GM19351 (cell line): ENCODE data around the gene FRMD3.

Experiments
- ATAC-seq: cut with Tn5 transposase; IDR thresholded peaks from one replicate; pipeline ENCODE4 v1.9.1; 2021; ENCODE audit warnings: mild to moderate bottlenecking, moderate library complexity; ENCODE audit not compliant: unreplicated experiment

Gene FRMD3

DNA sequence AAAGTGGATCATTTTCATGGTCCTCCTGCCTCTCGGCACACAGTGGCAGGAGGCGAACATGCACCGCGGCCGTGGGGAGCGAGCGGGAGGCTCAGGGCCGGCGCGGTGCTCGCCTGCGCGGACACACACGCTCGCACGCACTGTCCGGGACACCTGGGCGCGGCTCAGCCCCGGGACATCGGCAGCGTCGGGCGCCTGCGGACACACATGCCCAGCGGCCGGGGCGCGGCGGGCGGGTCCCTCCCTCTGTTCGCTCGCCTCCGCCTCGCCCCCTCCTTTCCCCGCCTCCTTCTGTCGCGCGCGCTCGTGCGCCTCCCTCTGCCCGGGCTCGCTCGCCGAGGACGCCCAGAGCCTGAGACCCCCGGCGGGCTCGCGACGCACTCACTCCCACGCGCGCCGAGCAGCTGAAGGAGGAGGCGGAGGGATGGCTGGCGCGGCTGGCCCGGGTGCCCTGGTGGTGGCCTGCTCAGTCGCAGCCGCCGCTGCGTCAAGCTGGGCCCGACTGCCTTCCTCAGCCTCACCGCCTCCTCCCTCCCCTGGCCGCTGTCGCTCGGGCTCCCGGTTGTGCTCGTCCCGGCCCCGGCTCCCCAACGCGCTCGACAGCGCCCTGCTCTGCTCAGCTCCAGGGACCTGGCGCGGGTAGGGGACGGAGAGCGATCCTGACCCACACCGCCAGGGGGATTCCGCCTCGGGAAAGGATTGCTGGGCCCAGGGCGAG is at the start of gene FRMD3:
Gene FRMD3 (minus strand): TSS at position 230 of the 718 bp plus-strand sequence. CDS start 170 bp downstream, at position 60.
- peak; percentile 79 for ATAC-seq

DNA sequence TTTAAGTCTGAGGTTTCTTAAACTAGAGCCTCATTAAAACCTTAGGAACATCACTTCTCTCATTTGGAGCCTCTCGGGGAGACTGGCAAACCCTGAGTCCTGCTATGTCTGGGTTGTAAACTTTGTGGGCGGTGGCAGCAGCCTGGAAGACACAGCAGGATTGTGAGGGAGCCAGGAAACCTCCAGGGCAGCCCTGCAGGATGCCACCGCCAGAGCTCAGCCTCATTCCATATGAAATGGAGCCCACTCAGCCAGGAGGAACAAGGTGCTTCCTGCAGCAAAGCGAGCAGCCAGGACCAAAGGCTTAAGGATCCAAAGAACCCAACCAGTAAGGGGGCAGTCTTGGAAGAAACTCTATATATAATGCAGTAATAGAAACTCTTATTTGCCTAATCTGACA is 46.8 kb upstream of the FRMD3 start:
- no peak for ATAC-seq

DNA sequence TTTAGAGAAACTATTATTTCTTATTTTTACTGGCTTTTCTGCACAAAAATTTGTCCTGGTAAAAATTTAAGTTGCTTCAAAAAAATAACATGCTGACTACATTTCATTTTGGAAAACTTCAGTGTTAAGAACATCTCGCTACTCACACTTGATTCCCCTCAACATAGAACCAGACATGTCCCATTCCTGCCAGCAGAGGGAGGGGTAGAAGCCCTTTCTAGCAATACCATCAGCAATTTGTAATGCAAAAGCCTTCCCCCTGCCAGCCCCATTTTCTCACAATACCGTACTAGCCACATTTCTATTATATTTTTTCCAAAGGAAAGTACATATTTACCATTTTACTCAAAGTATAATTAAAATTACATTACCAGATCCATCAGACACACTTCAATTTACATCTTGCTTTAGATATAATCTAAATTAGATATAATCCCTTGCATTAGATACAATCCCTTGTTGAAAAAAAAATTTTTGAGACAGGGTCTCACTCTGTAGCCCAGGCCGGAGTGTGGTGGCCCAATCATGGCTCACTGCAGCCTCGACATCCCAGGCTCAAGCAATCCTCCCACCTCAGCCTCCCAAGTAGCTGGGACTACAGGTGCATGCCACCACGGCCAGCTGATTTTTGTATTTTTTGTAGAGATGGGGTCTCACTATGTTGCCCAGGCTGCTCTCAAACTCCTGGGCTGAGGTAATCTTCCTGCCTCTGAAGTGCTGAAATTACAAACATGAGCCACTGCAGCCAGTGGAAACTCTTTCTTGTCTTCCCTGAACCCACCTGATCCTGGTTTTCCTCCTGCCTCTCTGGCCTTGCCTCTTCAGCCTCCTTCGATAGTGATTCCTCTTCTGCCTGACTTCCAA is 45.2 kb upstream of the FRMD3 start:
- ATAC-seq: peak; percentile 88

DNA sequence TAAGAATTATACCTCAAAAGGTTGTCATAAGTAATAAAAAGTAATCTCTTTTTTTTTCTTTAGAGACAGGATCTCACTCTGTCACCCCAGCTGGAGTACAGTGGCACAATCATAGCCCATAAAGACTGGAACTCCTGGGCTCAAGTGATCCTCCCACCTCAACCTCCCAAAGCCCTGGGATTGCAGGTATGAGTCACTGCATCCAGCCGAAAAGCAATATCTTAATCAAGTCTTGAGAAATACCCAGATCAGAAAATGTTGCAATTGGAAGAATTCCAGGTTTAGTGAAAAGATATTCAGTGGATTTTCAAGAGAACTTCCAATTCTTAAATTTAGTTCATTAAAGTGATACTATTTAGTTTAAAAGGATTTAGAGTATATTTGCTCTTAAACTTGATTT is 43.8 kb upstream of the FRMD3 start:
- no peak for ATAC-seq

DNA sequence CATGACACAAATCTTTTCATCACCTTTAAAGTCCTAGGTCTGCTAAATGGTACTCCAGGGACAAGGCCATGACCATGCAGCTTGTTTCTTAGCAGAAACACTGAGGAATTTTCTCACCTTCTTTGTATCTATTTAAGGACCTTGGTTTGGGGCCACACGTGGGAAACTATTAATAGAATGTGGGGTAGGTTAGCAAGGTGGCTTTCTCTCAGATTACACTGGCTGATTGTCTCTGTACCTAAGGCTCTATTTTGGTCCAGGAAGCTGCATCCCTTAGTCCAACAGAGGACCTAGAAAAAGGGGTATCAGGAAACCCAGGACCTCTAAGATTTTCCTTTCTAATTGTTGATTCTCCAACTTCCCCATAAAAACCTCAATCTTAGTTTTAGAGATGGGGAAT is 36.3 kb upstream of the FRMD3 start:
- ATAC-seq: no peak

DNA sequence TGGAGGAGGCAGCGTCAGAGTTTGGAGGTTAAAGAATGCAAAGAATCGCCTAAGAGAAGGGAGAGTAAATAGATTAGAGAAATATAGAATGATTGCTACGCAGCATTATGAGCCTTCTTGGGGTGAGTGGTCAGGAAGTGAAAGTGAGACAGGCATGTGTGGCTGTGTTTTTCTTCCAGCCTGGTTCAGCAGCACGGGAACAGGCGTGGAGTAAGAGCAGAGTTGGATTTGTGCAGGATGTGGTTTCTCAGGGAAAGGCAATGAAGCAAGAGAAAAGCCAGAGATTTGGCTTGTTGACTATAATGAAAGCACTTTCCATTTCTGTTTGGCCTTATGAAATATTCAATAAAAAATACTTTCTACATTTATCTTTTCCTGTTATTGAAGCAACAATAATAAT is 34.3 kb upstream of the FRMD3 start:
- no peak for ATAC-seq

DNA sequence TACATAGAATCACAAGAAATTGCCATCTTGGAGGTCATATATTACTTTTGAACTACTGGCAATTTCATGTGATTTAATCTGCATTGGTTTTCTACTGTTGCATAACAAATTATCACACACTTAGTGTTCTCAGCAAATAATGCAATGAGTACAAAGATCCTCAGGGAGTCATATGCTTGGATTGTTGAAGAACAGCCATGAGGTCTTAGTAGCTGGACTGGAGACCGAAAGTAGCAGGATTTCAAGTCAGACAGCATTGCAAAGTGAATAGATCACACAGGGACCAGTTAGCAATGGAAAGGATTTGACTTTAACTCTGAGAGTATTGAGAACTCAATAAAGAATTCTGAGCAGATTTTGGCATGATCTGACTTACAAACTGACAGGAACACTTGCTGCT is 32.2 kb upstream of the FRMD3 start:
- no peak for ATAC-seq

DNA sequence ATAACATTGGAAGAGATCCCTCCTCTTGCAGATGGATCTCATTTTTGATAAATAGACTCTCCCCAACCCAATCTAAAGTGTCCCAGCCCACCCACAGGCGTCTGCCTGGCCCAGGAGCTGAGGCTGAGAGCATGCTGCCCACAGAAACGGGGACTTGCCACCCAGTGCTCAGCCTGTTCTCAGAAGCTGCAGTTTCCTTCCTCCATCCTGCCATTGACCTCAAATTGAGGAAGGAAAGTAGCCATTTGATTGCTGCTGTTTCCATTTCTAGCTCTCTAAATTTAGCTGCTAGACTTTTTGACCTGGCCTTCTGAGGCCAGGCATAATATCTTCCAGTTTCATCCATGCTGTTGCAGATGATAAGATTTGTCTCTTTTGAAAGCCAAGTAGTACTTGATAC is 31.1 kb upstream of the FRMD3 start:
- peak; percentile 44 for ATAC-seq

DNA sequence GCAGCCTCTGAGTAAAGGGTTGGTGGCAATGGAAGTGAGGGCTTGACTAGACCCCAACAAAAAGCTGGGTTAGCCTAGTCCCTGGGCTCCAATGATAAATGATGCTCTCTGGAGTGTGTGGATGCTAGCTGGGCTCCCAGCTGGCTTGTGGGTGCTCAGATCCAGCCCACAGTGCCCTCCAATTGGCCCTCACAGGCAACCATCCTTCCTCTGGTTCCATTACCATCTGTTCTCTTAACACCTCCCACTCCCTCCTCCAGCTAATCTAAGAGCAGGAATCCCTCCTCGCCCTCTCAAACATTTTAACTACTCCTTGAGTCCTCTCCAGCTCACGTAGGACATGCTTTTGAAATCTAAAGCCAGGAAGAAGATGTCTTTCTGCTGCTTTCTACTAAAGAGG is 25.2 kb upstream of the FRMD3 start:
- no peak for ATAC-seq

DNA sequence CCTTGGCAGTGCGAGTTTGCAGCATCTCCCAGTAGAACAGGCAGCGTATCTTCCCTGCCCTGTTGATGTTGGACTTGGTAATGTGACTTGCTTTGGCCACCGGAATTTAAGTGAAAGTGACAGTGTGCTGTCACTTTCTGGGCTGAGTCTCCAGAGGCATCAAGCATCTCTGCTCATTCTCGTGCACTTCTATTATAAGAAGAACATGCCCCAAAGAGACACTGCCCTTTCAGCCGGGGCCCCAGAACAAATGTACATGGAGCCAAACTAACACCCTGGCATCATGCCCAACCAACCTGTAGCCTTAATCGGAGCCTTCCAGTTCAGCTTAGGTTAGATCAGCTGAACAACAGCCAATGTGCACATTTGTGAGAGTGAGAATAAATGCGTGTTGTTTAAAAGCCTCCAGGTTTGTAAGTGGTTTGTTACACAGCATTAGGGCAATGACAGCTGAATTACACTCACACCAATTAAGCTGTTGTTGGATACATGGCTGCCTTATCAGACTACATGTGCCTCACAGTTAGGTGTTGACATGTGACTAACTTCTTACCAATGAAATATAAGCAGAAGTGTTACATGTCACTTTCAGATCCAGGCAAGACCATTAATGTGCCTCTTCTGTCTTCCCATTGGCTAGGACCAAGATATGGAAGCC is 22.1 kb upstream of the FRMD3 start:
- ATAC-seq: no peak

DNA sequence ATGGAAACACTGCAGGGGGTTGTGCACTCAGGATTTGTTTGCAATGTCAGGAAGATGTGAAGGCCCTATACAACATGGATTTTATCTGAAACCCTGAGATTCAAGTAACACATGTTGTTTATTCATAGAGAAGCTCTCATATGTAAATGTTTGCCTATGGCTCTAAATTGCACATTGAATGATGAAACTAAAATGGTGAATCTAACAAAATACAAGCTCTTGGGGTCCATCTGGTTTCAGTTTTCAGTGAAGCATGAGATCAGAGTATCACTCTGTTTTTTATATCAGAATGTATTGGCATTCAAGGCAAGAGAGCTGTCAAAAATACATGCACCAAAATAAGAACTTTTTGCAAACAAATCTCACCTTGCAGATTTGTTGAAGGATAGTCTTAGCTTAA is 19.6 kb upstream of the FRMD3 start:
- ATAC-seq: no peak

DNA sequence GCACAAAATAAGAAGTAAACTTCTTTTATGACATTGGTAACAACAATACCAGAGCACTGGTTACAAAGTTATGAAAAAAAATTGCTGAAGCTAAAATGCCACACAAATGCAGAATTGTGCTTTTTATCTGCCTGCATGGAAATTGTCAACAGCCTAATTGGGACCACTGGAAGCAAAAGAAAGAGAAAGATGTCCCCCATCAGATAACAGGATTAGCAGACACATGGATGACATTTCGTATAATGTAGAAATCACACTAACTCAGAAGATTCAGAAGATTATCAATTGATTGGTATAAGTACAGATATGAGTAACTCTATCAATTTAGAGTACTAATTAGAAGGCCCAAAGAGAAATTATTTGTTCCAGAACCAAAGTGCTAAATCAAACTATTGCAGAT is 19.1 kb upstream of the FRMD3 start:
- ATAC-seq: no peak

DNA sequence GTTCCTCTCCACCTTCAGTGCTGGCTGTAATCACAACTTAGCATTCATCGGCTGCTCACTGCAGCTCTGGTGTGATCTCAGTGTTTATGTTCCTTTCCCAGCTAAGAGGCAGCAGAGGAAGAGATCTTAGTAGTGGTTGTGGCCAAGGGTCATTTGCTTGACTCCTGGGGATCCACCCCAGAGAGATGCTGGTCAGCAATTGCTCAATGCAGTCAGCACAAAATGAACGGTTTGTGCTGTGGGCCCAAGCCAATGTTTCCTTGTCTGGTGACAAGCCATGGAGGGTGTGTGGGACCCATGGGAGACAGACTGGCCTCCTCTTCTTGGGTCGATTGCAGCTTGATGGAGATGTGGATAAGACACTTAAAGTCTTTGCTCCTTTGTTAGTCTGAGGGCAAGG is 16.1 kb upstream of the FRMD3 start:
- no peak for ATAC-seq

DNA sequence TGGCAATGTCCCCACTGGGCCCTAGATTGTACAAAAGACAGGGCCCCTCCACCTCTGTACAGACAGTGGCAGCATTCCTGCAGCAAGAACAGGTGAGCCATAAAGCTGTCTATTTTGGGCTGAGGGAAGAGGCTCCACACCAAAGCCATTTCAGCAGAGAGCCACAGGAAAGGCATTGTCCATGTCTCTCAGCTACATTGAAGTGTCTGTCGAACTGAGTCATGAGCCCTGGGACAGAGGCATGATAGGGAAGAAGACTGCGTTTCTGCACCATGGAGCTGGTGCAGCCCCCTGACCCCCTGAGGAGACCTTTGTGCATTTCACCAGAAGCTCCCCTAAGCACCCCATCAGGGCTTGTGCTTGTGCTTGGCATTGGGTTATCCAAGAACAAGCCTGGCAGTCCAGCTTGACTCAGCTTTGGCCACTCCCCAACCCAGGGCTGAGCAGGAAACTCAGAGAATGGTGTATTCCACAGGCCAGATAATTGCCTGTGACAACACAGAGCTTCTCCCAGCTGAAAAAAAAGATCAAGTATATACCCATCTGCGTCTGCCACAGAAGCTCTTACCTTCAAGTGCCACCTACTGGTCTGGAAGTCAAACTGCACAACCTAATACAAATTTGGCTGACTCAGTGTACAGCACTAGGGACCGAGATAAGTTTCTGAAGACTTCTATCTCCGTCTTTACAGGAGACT is 5.9 kb upstream of the FRMD3 start:
- peak; percentile 97 for ATAC-seq

DNA sequence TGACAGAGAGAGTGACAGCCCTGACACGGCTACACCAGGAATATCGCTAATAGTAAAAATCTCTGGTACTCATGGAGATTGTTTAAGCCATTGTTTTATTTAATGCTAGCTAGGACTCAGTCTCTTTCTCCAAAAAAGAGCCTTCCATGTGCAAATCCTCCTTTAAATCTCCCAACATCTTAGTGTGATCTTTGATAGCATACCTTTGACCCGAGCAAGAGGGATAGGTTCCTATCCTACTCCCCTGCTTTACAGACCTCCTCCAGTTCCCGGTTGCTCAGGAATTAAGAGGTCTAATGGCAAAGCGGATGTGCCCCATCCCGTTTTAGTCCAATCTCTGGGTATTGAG is 663 bp upstream of the FRMD3 start:
- no peak for ATAC-seq

DNA sequence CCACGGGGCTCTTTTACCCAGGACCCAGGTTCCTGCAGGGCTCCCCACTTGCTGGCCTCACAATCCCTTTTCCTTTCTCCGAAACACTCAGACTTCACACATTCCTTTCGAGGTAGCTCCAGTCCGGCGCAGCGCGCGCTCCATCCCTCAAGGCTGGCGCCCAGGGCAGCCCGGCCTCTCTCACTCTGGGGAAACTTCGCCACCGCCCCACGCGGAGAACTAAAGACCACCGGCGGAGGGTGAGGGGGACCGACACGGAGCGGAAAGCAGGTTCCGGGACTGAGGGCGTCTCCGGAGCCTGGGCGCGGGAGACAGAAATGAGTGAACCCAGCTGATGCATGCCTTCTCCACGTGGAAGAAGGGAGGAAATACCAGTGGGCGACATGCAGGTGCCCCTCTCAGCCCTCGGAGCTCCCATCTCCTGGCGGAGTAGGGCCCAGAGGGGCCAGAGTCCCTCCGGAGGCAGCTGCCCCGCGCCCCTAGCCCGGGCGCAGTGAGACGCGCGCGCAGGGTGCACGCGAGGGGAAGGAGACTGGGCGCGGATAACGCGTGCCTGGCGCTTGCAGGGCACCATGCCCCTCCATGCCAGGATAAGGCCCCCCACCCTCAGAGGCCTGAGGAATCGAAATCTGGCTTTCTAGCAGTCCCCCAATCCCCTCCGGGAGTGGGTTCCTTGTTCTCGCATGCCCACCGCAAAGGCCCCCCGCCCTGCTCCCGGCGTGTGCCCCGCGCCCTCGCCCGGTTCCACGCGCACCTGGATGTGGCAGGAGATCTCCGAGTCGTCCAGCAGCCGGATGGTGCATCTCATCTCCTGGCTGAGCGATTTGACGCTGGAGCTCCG is 650 bp downstream of the FRMD3 start:
- no peak for ATAC-seq

DNA sequence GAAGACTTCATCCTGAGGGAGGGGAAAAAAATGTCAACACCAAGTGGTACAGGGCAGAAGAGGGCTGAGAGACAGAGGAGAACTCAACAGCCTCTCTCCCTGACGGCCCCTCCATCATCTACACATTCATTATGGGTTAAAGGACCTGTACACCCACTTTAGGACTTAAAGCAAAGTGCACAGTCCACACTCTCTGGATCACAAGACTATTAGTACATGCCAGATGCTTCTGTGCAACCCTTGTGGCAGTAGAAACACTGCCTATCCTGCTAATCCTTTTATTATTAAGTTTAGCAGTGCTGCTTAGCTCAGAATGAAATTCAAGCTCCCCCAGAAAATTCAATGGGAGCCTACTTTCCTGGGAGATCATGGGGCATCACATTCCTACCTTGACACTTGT is 1.9 kb downstream of the FRMD3 start:
- ATAC-seq: no peak

DNA sequence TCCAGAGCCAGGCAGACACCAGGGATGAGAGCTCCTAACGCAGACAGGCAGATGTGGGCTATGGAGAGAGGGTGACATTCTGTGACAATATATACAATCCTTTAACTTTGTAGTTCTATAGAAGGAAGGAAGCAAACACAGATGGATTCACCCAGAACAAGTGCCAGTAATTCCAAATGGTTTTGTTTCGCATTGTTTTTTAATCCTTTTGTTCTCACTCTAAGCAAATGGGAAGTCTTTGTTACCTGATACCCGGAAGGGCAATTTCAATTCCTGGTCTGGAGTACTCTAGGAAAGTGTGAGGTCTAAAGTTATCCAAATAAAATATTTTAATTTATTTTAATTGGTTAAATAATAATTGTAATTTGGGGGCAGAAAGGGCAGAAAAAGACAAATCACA is 2.5 kb downstream of the FRMD3 start:
- no peak for ATAC-seq

DNA sequence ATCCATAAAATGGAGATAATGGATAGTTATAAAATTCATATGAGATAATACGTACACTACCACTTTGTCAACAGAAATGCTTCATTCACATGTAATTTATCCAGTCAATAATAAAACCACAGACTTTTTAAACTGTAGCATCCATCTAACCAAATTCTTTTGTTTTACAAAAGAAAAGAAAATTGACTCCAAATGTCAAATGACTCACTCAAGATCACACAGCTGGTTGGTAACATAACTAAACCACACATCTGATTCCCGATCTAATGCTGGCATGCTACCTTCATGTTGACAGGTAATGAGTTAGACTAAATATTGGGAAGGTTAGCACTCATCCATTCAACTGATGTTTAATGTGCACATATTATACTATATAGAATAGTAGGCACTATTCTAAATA is 4.9 kb downstream of the FRMD3 start:
- ATAC-seq: no peak

DNA sequence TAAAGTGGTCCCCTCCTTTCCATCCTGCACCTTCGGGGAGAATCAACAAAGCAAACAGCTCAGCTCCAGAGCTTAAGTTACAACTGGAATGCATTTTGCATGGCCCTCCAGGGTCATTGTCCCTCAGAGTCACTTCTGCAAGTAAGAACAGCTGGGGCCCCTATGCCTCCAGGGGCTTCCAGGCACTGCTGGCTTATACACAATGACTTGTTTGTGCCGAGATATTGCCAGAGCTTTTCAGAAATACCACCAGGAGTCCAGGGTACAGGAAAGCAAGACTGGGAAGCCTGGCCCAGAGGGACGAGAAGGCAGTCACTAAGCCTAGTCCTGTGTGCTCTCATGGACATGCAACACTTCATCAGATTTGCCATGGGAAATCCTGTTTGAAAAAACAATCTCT is 11.3 kb downstream of the FRMD3 start:
- no peak for ATAC-seq
